KBM-7 (cell line): Measurements from ENCODE around the gene PIMREG.
A peak's percentile ranks its signal among the peaks of the same experiment; 100 is the strongest.
"Not testable (repeated sequence)": the region's sequence is repeated elsewhere in the genome, so short reads cannot be mapped to it uniquely, and the experiment has no call there.

Experiments used
- DNase-seq: peaks from one replicate; pipeline ENCODE4 v3.0.0-alpha.2; 2015
- in situ Hi-C: fragments of 300-500 bp; cut with MboI; formaldehyde crosslinking; loops from 2 replicates; pipeline ENCODE4 v1.14.3; 2020; ENCODE audit warnings: low sequenced_read_pairs, low pct_unique_long_range_greater_than_20kb, mixed read lengths

Gene PIMREG

DNA sequence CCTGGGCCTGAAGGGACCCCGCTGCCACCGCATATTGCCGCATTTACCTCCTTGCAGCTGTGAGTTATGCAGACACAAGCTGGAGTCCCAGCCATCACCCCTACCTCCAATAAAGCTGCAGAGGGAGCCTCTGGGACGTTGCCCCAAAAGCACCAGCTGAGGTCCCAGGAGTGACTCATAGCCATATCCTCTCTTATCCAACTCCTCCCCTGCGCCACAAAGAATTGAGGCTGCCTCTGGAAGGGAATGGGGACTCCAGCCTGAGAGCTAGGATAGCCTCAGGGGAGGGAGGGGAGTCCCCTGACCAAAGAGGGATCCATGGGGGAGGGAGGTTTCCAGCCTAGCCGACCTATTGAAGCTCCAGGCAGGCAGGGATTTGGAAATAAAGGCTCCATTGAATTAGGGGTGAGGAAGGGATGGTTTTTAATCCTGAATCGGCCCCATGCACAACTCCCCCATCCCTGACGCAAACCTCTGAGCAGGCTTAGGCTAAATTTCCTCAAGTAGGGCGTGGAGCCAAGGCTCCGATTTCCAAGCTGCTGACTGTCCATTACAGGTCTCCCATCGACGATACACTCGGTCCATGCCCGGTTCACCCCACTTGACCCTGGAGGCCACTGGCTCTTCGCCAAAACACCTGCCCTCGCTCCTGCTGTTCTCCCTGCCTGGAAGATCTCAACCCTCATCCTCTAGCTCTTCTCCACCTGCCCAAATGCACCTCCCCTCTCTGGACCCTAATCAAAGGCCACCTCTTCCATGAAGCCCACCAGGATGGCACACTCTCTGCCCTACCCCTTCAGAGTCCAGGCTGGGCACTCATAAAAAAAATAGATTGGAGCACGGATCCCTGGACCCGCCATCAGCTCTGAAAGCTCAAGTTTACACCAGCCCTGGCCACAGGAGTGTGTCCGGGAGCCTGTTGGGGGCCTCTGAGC, 27.5 kb downstream of the PIMREG start:
- in situ Hi-C loops = loop anchor here (25.0 kb wide), 1 partner anchor 166 kb away; the partner anchor contains the start of genes KIAA0753 and TXNDC17
- DNase-seq = no peak

DNA sequence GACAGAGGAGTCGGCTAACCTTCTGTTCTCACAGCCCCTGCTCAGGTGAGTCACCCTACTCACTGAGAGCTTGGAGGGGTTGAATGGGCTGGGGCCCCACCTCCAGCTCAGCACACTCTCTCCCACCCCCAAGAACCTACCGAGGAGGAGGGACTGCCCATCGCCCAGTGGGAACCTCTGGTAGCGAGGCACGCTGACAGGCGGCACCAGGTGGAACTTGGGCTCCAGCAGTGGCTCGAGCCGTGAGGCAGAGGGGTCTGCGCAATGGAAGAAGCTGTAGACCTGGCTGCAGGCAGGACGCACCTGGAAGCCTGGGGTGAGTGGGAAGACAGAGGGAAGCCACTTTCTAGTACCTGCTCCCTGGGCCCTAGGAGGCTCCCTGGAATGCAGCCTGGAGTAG, 28.3 kb downstream of the PIMREG start:
- in situ Hi-C loops = loop anchor here (25.0 kb wide), 1 partner anchor 165 kb away; the partner anchor contains the start of genes KIAA0753 and TXNDC17
- DNase-seq = no peak

DNA sequence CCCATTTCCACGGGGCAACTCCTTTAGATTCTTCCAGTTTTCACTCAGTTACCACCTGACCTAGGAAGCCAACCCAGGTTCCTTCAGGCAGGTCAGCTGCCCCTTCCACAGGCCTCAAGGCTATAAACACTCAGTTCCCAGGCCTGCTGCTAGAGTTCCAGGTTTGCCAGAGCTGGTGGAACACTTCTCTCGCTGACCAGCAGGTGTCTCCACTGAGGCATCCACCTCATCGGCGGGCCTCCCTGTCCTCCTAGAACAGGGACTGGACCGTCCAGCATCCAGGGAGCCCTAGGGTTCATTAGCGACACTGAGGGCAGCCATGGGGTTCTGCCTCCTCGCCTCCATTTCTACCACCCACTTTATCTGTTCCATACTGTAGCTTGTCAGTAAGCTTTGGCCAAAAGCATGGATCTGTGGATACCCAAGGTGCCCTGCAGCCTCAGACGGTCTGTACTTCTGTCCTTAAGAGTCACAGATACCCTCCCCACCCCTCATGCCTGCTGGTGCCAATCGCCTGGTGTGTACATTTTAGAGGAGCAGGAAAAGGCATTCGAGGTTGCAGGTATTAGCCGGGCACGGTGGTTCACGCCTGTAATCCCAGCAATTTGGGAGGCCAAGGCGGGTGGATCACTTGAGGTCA, 29.0 kb downstream of the PIMREG start:
- in situ Hi-C loops = loop anchor here (25.0 kb wide), 1 partner anchor 164 kb away; the partner anchor contains the start of genes KIAA0753 and TXNDC17
- peak; percentile 77 for DNase-seq

DNA sequence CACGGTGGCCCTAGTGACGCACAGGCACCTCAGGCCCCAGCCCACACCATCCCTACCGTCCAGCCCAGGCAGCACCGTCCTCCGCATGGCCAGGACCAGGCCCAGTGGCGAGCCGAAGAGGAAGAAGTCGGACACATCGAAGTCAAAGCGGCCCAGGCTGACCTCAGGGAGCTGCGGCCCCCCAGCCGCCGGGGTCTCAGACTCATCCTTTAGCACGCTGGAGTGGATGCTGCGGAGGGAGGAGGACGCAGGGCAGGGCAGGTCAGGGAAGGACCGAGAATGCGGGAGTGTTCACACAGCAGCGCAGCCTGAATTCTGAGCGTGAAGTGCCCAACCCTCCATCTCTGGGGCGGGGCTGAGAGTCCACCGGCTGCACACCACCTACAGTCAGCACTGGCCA, 30.1 kb downstream of the PIMREG start:
- in situ Hi-C loops = loop anchor here (25.0 kb wide), 1 partner anchor 163 kb away; the partner anchor contains the start of genes KIAA0753 and TXNDC17
- no peak for DNase-seq

DNA sequence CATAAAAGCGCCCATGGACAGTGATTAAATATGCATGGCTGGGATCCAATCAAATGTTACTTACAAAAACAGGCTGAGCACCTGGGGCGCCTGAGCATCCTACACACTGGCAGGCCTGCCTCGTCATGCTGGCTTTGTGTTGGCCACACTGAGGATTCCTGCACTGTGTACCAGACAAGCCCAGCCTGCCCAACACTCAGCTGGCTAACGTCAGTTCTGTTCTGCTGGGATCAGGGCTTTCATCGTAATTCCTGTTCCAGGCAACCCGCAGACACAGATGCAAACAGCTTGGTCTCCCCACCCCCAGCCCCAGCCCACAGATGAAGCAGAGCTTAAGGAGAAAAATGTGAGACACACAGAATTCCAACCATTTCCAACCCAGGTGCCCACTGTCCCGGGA, 30.7 kb downstream of the PIMREG start:
- in situ Hi-C loops = loop anchor here (25.0 kb wide), 1 partner anchor 162 kb away; the partner anchor contains the start of genes KIAA0753 and TXNDC17
- DNase-seq = no peak

DNA sequence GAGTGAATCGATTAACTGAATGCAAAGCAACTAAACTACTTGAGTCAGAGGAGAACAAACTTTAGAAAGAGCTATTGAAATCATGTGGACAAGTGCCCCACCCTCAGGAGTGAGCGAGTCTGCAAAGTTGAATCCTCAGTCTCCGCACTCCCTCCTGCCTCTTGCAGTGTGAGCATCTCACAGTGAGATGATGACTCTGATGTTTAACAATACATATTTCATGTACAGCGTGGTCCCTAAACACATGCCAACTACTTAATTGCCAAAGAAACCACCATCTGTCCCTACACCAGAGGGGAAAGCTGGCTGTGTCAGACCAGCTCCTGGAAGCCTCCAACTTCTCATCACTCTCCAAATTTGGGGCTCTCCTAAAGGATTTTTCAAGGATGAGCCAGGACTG, 31.2 kb downstream of the PIMREG start:
- DNase-seq = no peak
- in situ Hi-C loops = no loop called here

DNA sequence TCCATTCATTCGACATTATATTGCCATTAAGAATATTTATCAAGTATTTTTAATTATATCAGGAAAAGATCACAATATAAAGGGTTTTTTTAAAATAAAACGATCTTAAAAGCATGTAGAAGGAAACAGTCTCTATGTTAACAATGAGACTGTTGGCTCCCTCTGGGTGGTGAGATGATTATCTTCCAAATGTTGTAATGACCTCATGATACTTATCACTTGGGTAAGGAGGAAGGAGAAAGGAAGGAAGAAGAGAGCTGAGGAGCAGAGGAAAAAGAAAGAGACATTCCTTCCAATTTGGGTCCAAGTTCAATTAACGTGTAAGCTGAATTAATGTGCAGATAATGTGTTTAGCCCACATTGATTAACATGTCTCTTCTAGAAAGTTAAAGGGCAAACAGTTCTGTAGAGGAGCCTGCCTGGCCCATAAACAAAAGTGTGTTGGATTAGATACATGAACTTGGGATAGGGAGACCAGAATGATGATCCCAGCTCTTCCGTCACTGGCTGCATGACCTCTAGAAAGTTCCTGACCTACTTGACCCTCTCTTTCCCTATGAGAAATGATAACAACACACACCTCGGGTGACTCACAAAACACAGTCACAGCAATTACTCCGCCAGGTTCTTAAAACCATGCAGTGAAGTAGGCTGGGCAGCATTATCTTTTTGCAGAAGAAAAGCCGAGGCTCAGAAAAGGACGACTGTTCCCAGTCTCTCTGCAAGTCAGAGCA, 32.0 kb downstream of the PIMREG start:
- in situ Hi-C loops = no loop called here
- no peak for DNase-seq

DNA sequence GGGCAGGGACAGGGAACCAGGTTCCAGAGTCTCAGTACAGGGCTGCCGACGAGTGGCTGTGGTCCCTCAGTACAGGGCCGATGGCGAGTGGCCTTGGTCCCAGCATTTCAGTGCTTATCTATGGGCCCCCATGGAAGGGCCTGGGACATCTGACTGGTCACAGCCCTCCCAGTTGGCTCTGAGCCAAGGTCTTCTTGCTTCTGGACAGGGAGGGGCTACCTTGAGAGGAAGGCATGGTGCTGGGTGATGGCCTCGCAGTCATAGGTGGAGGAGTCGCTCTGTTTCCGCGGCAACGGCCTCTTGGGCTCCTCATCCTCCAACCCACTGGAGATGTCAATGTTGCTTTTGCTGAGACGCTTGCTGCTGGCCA, 32.5 kb downstream of the PIMREG start:
- in situ Hi-C loops = no loop called here
- DNase-seq = no peak

DNA sequence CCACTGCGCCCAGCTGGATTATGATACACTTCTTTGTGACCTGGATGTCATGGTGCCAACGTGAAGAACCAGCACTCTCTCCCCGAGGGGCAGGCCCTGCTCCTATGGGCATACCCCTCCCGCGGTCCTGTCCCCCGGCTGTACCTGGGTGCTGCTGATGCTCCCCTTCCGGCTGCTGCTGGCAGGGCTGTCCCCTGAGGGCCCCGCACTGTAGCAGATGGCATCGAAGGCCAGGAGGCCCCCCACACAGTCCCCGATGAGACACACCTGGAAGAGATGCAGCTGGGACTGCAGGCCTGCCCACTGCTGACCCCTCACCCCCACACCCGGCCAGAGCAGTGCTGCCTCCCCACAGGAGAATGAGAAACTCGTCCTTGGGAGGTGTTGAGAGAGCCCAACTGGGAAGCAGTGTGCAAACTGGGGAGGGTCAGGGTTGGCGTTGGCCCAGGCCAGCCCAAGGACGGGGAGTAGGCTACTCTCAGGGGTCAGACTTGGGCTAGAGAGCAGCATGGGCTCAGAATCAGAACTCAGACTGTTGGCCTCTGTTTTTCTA, 33.7 kb downstream of the PIMREG start:
- DNase-seq = no peak
- in situ Hi-C loops = no loop called here

DNA sequence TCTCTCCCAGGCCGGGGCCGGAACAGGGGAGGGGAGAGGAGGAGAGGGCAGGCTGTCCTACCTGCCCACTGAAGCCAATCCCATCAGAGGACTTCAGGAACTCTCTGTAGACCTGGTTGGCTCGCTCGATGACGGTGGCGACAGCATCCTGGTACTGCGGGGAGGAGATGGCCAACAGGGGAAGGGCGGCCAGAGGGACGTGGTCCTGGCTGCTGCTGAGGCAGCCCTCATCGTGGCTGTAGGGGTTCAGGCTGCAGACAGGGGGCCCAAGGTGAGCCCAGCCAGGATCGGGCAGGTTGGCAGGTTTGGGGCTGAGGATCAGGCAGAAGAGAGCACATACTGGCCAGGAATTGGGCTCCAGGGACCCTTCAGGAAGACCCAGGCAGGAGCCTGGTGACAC, 34.2 kb downstream of the PIMREG start:
- in situ Hi-C loops = no loop called here
- no peak for DNase-seq

DNA sequence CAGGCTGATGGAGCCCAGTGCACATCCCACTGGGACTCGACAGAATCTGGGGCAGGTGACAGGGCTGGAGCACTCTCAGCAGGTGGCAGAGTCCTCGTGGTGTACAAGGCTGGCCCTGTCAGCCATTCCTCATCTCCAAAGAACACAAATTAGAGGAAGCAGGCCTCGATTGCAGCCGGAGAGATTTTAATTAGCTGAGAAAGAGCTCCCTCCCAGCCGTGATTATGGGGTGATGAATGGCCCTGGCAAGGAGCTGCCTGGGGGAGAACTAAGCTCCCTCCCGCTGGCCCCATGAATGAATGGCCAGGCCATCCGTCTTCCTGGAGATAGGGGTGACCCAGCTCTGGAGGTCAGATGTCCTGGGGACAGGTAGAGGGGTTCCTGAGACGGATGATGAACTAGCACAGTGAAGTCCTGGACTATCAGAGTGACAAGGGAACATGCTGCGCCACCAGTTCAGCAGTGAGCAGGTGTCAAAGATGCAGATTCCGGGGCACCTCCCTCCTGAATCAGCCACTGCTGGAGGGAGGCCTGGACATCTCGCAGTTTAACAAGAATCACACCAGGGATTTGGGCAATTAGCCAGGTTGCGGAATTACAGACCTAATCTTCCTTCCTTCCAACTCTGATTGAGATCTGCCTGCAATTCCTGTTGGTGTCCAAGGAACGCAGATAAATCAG, 35.5 kb downstream of the PIMREG start:
- in situ Hi-C loops = no loop called here

DNA sequence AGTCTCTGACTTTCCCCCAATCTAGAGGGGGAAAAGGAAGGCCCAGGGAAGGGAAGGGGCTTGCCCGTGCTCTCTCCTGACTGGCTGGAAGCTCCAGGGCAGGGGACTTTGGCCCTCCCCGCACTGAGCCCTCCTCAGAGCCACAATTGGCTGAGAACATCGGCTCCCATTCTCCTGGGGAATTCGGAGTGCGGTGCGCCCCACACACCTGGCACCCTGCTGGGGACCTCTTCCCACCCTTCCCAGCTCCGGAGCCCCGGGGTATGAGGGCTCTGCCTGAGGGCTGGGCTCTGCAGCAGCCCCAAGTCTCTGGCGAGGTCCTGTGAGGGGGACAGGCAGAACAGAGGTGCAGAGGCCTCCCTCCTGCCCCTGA, 36.0 kb downstream of the PIMREG start:
- DNase-seq = no peak
- in situ Hi-C loops = no loop called here

More for the DNA sequence above, 35.5 kb downstream of the PIMREG start:
- no peak for DNase-seq

DNA sequence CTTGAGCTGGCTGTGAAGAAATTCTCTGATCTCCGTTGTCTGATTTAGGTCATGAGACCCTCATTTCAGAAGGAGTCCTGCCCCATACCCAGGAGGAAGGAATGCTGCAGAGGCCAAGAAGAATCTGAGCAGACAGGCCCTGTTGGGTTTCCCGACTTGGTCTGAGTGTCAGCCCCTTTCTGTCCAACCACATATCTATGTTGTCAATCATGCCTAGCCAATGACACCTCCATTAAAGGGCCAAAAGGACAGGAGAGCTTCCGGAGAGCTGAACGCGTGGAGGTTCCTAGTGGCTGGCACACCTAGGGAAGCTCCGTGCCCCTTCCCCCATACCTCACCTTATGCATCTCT, 37.8 kb downstream of the PIMREG start:
- no peak for DNase-seq
- in situ Hi-C loops = no loop called here

DNA sequence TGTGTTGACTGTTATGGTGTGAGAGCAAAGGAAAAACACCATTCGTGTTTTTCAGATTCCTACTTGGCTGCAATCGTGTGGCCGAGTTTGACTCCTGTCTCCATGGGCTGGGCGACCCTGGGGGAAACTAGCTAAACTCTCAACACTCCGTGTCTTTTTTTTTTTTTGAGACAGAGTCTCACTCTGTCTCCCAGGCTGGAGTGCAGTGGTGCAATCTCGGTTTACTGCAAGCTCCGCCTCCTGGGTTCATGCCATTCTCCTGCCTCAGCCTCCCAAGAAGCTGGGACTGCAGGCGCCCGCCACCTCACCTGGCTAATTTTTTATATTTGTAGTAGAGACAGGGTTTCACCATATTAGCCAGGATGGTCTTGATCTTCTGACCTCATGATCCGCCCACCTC, 38.5 kb downstream of the PIMREG start:
- in situ Hi-C loops, DNase-seq: not testable (repeated sequence)

DNA sequence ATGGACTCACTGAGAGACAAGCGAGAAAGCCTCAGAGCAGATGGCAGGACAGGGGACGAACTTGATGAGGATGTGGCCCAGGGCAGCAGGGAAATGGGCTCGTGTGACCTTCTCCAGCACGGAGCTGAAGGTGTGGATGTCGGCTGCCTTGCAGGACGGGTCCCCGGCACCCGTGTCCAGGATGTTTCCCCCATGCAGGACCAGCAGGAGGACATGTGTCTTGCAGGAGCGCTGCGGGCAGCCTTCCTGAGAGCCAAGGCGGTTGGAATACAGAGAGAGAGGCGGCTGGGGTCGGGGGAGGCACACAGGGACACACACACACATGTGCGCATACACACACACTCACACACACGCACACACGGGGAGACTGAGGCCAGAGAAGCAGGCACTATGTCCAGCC, 39.3 kb downstream of the PIMREG start:
- no peak for DNase-seq
- in situ Hi-C loops = no loop called here

DNA sequence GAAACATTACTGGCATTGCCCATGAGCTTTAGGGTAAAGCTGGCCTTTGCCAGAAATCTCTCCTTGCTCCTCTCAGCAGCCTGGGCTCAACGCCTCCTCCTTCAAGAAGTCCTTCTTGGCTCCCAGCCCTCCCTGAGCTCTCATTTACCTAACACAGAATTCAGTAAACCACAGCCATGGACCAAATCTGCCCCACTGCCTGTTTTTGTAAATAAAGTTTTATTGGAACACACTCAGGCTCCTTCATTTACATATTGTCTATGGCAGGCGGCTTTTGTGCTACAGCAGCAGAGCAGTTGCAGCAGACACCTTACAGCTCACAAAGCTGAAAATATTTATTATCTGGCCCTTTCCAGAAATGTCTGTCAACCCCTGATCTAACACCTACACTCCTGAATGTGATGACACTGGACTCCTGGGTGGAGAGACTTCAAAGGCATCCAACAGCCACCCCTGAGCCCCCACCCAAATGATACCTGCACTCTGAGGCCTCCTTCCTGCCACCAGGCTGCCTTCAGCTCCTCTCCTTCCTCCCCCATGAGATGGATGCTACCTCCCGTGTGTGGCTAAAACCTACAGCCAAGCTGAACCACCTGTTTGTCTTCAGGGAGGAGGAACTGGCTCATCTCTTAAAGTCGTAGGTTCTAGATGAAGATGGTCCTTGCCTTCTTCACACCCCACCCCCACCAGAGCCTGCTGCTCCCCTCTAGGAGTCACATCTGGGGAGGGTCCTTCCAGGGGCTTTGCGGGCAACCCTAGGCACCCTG, 41.6 kb downstream of the PIMREG start:
- no peak for DNase-seq
- in situ Hi-C loops = no loop called here

DNA sequence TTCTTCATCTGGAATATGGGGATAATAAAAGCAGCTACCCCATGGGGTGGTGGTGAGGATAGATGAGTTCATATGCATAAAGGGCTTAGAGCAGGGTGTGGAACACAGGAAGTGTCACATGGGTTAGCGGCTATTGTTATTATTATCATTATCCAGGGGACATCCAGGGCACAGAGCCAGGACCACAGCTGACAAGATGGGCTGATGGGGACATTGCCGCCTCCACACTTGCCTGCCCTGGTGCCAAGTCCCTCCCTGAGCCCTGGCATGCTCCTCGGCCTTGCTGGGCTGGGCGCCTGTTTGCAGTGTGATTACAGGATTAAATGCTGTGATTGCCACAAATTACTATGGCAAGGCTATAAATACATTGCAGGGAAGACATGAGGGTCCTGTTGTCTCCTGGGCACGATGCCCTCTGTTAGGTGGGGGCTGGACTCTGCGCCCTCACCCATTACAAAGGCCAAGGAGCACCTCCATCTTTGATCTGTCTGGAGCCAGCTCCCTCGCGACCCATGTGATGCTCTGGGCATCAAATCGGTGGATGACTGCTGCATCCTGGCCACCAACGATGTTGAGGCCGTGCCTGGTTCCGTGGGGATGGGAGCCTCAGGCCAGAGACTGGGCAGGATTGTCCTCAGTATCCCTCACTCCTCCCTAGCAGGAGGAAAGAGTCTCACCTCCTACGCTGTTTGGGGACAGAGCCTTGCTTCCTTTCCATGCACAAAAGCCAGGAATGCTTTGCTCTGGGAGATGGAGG, 43.2 kb downstream of the PIMREG start:
- in situ Hi-C loops = no loop called here
- DNase-seq = no peak
